GM19463 (cell line): ENCODE data around the gene ZDHHC12.
"Not testable (repeated sequence)": the region's sequence is repeated elsewhere in the genome, so short reads cannot be mapped to it uniquely, and the experiment has no call there.

Experiments
- ATAC-seq: cut with Tn5 transposase; IDR thresholded peaks from one replicate; pipeline ENCODE4 v1.9.1; 2021; ENCODE audit warnings: mild to moderate bottlenecking, moderate library complexity; ENCODE audit not compliant: unreplicated experiment

Gene ZDHHC12

DNA sequence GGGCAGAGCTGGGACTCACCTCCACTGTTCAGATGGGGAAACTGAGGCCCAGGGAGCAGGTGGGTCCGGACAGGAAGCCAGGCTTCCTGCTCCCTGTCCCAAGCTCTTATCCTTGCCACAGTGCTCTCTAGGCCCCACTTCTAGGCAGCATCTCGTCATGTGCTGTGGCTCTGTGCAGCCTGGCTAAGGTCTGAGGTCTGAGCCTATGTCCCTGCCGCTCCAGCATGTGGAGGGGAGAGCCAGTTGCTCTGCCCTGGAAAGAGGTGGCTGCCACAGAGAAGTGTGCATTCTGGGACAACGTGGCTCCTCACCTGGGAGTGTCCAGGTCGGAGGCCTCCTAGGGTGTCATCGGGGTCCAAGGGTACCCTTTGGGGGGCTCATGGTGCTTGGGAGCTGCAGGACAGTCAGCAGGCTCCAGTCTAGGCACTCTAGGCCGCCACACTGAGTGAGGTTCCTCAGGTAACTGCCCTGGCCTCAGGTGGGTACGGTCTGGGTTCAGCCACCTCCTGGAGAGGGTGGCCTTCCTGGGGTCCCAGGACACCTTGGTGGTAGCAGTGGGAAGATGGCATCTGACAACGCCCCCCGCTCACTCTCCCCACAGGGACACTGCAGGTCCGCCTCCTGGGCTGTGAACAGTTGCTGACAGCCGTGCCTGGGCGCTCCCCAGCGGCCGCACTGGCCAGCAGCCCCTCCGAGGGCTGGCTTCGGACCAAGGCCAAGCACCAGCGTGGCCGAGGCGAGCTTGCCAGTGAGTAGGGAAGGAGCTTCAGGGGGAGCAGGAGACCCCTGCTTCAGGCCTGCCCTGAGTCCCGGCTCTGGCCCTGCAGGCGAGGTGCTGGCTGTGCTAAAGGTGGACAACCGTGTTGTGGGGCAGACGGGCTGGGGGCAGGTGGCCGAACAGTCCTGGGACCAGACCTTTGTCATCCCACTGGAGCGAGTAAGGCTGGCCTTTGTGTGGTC is 11.2 kb downstream of the ZDHHC12 start:
- ATAC-seq, result no peak

DNA sequence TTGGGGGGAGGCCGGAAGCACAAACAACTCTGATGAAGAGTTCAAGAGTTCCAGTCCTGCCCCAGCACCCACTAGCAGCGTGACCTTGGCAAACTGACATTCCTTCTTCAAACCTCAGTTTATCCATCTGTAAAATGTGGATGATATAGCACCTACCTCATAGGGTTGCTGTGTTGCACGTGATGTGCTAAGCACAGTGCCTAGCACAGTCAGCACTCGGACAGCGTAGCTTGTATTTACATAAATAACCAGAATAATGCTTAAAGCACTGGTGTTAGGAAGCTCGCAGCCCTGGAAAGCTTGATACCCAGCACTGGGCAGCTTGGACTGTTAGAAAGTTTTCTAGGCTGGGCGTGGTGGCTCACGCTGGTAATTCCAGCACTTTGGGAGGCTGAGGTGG is 16.5 kb downstream of the ZDHHC12 start:
- ATAC-seq, result no peak

DNA sequence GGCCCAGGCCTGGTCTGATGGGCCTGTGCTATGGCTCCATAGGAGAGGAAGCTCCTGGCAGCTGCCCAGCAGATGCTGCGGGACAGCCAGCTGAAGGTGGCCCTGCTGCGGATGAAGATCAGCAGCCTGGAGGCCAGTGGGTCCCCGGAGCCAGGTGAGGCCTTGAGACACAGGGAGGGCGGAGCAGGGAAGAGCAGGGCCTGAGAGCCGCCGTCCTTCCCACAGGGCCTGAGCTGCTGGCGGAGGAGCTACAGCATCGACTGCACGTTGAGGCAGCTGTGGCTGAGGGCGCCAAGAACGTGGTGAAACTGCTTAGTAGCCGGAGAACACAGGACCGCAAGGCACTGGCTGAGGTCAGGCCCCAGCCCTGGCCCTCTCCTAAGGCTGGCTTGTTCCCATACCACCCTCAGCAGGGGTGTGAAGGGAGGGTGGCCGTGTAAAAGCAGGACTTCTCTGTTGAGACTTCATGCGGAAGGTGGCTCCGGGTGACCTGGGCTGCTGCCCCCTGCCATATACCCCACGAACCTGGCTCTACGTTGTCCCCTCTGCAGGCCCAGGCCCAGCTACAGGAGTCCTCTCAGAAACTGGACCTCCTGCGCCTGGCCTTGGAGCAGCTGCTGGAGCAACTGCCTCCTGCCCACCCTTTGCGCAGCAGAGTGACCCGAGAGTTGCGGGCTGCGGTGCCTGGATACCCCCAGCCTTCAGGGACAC is 17.1 kb downstream of the ZDHHC12 start:
- ATAC-seq, result no peak

DNA sequence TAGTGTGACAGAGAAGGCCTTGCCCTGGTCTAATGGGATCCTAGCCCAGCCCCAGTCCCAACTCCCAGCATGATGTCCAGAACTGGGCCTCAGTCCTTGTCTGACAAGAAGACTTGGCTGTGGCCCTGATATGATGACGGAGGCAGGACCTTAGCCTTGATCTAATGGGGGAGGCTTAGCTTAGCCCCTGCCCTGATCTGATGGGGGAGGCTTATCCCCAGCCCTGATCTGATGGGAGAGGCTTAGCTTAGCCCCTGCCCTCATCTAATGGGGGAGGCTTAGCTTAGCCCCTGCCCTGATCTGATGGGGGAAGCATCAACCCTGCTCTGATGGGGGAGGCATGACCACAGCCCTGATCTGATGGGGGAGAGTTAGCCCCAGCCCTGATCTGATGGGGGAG is 17.9 kb downstream of the ZDHHC12 start:
- no peak for ATAC-seq

DNA sequence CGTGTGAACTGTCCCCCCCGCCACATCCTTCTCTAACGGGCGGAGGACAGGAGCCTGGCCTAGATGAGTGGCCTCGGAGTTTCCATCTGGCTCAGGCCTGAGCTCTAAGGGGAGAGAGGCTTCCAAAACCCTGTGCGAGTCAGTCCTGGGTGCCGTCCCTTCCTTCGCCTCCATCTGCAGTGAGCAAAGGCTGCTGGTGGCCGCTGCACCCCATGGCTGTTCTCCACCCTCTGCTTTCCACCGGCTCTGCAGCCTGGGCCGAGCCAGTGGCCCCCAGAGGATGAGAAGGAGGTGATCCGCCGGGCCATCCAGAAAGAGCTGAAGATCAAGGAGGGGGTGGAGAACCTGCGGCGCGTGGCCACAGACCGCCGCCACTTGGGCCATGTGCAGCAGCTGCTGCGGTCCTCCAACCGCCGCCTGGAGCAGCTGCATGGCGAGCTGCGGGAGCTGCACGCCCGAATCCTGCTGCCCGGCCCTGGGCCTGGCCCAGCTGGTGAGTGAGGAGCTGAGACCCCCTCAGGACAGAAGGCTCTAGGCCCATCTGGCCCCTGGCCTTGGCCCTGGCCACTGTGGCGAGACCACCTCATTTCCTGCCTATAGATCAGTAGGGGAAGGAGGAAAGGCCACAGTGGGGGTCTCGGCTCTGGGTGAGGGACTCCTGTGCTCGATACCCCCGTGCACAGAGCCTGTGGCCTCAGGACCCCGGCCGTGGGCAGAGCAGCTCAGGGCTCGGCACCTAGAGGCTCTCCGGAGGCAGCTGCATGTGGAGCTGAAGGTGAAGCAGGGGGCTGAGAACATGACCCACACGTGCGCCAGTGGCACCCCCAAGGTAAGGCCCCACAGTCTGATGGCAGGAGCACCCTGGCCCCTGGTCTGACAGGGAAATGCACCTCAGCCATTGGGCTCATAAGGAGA is 18.6 kb downstream of the ZDHHC12 start:
- ATAC-seq, result no peak

DNA sequence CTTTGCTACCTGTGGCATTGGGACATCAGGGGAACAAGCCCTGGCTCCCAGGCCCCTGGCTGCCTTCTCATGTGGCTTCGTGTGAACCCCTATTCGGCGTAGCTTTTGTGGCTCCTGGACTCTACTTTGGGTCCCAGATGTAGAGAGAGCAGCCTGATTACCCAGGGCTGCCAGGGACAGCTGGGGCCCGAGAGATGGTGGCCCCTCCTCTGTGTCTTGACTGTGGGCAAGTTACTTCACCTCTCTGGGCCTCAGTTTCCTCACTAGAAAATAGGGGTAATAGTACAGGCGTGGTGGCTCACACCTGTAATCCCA is 19.6 kb downstream of the ZDHHC12 start:
- no peak for ATAC-seq

DNA sequence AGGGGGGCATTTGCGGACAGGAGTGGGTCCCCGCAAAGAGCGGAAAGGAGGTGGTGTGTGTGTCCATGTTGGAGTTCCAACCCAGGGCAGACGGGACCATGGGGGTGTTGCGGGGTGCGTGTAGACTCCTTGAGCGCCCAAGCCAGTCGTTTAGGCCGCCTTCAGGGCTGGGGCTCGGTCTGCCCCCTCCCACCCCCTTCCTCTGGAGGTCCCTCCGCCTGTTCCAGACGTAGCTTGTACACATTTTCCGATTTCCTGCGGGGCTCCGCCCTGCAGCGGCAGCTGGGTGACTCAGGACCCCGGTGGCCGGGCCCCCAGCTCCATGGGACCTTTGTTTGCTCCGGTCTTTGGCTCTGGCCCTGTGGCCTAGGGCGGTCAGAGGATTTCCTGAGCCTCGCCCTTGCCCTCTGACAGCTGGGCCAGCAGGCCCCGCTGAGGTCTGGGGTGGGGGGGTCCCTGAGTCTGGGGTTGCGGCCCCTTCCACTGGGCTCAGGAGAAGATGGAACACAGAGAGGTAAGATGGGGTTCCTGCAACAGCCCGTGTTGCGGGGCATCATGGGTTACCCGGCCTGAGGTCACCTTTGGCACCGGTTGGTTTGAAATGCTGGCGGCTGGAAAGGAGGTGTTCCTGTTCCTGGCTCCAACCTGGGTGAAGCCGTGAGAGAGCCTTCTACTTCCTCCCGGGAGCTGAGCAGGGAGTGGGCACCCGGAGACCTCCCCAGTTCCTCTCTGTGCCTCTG is 20.1 kb downstream of the ZDHHC12 start:
- no peak for ATAC-seq

DNA sequence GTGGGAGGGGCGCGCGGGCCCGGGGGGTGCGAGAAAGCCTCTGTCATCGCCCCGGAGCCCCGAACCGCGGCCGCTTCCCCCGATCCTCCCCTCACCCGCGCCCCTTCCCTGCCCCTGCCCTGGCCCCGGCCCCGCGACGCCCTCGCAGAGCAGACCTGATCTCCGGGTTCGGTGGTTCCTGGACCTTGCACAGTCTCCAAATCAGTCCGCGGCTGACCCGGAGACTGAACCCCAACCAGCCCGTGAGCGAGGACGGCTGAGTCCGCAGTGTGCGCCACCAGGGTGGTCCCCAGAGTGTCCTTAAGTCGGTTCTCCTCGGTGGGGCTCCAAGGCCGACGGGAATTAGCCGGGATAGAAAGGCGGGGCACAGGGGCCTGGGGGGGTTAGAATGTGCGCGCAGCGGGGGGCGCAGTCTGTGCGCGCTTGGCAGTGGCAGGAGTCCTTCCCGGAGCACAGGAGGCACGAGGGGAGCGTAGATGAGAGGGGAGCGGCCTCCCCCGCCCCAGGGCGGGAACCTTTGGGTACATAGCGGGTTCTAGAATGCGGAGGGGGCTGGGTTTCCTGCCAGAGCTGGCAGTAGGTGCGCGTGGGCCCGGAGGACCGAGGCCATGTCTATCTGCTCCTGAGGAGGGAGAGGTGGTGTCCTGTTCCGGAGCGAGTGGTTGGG is 20.8 kb downstream of the ZDHHC12 start:
- ATAC-seq, result no peak

DNA sequence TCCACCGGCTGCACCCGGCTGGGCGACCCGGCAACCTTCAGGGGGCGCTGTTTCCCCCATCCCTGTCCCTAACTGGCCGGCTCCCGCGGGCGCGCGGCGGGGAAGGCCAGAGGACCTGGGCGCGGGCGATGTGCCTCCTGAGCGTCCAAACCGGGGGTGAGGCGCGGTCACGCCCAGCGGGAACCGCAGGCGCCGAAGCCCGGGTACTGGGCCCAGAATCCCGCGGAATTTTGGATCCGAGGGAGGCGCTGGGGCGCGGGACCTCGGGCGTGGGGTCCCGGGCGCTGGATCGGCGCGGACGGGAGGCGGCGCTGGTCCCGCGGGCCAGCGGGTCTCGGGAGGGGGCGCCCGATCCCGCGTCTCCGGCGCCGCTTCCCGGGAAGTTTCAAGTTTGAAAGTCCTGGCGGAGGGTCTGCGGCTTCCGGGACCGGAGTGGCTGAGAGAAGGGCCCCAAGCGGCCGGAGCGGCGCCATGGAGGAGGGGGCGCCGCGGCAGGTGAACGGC is 21.4 kb downstream of the ZDHHC12 start, which contains the start of gene PKN3:
Gene PKN3, plus strand, starts transcription at position 59 of the 504 bp plus-strand sequence. Its CDS starts 413 bp downstream, at position 472.
- peak; percentile 84 for ATAC-seq

DNA sequence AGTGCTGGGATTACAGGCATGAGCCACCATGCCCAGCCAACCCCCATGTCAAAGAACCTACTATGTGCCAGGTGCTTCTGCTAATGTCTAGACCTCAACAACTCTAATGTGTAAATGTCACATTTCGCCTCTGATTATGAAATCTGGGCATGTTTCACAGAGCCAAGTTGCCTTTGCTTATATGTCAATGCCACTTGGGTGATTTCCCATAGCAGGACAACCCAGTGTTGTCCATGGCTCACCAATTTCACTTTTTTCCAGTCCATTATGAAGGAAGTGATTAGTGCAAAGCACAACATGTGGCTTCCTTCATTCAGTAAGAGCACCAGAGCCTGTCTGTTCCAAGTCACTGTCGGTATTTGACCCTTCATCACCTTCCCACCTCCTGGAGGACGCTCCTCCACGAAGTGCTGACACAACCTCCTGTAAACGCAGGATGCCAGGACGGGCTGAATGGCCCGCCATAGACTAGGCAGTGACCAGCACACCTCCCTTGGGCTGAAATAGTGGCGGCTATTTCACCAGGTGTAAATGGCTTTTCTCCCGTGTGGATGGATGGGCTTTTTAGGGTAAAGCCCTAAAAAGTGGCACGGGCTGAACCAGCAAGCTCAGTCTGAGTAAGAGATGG is 22.6 kb downstream of the ZDHHC12 start:
- no peak for ATAC-seq

DNA sequence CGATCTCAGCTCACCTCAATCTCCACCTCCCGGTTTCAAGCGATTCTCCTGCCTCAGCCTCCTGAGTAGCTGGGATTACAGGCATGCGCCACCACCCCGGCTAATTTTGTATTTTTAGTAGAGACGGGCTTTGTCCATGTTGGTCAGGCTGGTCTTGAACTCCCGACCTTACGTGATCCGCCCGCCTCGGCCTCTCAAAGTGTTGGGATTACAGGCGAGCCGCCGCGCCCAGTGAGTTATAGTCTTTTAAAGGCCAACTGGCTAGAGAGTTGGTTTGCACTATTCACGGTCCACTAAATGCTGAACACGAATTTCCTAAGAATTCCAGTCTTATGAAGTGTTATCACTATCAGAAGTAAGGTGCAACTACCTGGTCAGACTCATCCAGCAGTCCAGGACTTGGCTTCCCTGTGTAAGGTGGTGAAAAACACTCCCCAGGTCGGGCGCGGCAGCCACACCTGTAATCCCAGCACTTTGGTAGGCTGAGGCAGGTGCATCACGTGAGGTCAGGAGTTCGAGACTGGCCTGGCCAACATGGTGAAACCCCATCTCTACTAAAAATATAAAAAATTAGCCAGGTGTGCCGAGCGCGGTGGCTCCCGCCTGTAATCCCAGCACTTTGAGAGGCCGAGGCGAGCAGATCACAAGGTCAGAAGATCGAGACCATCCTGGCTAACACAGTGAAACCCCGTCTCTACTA is 24.7 kb downstream of the ZDHHC12 start:
- ATAC-seq, result not testable (repeated sequence)

DNA sequence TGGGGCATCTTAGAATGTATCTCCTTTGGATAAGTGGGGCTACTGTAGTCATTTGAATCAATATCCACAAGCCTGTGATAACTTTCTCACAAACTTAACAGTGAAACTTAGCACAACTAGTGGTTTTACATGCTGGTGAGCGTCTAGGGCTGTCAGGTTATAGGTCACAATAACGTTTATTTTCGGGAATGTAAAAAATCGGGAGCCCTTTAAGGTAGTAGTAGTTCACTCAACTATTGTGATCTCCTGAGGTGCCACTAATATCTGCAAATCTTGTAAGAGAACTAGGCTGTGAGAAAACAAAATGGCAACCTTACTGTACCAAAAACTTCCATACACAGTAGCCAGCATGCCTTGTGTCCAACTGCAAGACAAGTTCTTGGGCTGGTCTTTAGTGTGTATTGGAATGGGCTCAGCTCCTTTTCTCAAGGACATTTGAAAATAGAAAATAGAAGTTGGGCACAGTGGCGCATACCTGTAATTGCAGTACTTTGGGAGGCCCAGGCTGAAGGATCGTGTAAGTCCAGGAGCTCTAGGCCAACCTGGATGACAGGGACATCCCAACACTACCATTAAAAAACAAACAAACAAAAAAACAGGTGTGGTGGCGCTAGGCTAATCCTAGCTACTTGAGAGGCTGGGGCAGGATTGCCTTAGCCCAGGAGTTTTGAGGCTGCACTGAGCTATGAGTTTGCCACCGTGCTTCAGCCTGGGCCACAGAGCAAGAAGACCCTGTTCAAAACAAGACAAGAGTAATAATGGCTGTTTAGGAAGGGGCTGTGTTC is 26.8 kb downstream of the ZDHHC12 start:
- ATAC-seq, result no peak

DNA sequence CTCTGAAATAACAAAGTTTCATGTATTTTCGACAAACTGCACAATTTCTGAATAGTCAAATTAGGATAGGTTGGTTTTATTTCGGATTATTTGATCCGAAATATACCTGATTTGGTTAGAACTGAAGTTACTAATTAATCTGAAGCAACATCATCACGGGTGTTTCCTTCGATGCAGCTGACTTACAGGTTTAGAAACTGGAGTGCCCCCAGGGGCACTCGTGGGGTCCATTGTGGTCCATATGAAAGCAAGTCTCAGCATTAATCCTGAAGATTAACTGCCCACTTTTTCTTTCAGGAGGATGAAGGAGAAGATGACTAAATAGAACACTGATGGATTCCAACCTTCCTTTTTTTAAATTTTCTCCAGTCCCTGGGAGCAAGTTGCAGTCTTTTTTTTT is 29.6 kb downstream of the ZDHHC12 start:
- ATAC-seq, result no peak

DNA sequence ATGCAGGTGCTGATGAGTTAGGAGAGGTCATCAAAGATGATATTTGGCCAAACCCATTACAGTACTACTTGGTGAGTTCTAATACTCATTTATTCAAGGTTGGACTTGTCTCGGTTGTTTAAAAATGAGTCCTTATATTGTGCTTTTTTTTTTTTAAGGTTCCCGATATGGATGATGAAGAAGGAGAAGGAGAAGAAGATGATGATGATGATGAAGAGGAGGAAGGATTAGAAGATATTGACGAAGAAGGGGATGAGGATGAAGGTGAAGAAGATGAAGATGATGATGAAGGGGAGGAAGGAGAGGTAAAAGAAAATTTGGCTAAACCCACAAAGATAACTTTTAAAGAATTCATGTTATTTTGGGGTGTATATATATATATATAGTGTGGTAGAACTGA is 30.2 kb downstream of the ZDHHC12 start:
- ATAC-seq, result not testable (repeated sequence)

DNA sequence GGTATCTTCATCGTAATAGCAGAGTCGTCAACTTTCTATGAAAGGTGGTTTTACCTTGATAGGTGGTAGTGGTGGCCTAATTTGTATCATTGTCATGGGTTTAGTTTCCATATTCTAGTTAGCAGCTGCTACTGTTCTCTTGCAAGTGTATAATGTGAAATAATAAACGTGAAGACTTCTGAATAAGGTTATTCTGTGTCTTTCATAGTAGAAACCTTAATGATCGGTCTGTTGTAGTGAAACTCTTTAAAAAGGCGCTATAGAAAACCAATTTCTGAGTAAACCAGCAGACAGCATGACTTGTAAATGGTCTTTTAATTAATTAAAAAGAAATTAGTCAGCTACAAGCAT is 33.3 kb downstream of the ZDHHC12 start:
- no peak for ATAC-seq

DNA sequence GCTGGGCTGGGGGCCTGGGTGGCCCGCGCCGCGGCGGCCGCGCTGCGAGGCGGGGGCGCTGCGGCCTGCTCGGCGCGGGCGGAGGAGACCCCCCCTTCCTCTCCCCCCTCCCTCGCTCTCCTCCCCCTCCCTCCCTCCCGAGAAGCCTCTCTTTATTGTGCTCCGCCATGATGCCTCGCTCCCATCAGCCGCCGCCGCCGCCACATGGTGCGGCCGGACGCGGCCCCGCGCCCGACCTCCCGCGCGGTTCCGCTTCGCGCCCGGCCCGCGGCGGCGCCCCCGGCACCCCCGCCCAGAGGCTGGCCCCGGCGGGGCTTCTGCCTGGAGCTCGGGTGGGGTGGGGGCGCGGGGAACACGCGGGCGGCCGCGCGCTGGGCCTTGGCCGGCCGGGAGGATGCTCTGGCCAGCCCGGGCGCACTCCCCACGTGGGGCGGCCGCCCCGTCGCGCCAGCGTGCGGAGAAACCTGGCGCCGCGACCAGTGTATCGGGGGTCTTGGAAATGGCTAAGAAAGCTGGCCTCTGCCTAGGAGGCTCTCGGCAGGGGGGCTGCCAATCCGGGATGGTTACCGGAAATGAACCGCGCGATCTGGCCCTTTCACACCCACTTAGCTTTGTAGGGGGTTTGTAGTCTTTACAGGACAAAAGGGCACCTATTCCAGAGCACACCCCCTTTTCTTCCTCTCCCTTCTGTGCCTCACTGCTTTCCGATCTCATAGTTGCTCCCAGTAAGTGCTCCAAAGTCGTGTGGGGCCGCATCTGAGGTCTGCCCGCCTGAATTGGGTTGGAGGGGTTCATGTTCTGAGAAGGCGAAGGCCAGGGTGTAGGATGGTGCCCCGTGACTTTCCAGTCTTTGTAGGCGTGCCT is 33.9 kb downstream of the ZDHHC12 start:
- ATAC-seq, result no peak

DNA sequence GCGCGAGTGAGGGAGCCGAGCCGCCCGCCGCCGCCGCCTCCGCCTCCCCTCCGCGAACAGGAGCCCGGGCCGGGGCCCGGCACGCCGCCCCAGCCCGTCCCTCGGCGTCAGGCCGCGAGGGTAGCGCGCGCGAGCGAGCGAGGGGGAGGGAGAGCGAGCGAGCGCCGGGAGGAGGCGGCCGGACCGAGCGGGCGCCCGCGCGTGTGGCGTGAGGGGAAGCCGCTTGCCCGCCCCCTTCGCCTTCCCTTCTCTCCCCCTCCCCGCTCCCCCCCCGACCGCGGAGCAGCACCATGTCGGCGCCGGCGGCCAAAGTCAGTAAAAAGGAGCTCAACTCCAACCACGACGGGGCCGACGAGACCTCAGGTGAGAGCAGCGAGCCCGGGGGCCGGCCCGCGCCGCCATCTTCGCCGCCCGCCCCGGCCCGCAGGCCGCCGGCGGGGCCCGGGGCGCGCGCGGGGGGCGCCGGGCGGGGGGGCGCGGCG is 34.6 kb downstream of the ZDHHC12 start:
- ATAC-seq, result peak; percentile 28
